Pulmonary artery endothelial cell (primary cell): ENCODE results near the gene POLR2J. TPM values are rescaled to one million over a fixed set of nuclear protein-coding genes. Genes with fewer than 3 reads are reported as not detected.
"Not testable (repeated sequence)": the region's sequence is repeated elsewhere in the genome, so short reads cannot be mapped to it uniquely, and the experiment has no call there.

ENCODE experiments used
- DNase-seq: peaks from one replicate; pipeline ENCODE4 v3.0.0-alpha.2; 2011; ENCODE audit warnings: low read depth, low spot score
- total RNA-seq: library from RNA; depleted of rRNA; stranded (reverse); fragments of >200 nt; gene quantifications from 2 replicates; pipeline ENCODE4 v1.2.3, GENCODE V29; 2014

POLR2J gene
- total RNA-seq, 1 donor from 2014 or later = 38.6 TPM

DNA sequence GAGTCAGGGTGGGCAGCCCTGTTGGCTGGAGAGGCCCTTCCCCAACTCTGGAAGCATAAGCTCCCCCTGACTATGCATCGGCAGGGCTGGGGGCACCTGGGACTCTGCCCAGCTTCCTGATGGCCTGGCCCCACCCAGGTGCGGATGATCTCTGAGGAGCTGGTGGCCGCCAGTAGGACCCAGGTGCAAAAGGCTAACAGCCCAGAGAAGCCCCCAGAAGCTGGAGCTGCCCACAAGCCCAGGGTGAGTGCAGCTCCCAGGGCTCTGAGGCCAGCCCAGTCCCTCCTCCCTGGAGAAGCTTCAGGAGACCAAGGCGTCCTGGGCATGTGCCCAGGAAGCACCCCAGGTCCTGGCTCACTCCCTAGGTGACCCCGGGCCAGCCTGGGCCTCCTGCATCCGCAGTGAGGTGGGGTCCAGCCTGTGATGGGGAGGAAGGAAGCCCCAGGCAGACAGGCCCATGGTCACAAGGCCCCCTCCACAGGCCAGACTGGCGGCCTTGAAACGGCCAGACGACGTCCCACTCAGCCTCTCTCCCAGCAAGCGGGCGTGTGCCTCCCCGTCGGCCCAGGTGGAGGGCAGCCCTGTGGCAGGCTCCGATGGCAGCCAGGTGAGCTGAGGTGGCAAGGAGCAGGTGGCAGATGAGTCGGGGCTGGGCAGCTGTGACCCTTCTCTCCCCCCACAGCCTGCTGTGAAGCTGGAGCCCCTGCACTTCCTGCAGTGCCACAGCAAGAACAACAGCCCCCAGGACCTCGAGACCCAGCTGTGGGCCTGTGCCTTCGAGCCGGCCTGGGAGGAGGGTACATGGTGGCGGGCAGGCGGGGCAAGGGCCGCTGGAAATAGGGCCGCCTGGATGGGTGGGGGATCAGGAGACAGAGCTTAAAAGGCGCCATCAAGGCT is 10.9 kb downstream of the POLR2J start:
- DNase-seq = no peak

DNA sequence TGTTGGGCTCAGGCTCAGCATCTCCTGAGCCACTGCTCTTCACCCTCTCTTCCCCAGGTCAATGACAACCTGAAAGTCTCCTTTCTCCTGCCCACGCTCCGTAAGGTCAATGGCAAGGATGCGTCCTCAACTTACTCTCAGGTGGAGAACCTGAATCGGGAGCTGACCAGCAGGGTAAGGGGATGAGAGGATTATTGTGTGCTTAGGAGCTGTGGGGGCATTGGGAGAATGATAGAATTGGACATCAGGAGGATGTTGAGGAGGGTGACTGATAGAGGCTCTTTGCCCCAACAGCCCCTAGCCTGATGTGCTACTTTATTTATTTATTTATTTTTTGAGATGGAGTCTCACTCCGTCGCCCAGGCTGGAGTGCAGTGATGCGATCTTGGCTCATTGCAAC is 12.6 kb downstream of the POLR2J start:
- no peak for DNase-seq

DNA sequence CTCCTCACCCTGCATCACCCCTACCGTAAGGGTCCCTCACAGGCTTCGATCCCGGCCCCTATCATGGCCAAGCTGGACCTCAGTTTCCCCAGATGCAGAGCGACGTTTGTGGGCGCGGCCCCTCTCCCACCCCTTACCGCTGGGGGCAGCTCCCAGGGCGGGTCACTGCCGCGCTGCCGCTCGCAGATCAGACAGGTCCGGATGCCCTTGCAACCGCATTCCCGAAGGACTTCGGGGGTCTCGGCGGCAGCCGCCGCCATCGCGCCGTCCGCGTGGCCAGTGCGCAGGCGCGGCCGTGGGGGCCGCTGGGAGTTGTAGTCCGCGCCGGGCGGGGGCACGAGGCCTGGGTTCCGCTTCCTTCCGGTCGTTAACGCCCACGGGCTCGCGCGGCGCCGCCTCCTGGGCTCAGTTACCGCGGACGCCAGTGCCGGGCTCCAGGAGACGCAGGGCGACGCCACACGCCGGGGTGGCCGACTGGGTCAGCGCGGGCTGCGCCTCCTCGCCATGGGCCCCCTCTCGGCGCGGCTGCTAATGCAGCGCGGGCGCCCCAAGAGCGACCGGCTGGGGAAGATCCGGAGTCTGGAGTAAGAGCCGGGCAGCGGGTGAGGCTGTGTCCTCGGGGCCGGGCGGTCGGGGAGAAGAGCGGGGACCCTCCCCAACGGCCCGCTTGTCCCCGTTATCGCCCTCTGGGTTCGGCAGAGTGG is 14.0 kb downstream of the POLR2J start, which contains the start of the genes ALKBH4 and LRWD1:
ALKBH4 (minus strand) TSS at position 287 of the 704 bp plus-strand sequence; CDS start at position 260, 27 bp downstream.
LRWD1 (plus strand) TSS at position 408 of the 704 bp plus-strand sequence; CDS start at position 505, 97 bp downstream.
- peak; percentile 51 for DNase-seq

DNA sequence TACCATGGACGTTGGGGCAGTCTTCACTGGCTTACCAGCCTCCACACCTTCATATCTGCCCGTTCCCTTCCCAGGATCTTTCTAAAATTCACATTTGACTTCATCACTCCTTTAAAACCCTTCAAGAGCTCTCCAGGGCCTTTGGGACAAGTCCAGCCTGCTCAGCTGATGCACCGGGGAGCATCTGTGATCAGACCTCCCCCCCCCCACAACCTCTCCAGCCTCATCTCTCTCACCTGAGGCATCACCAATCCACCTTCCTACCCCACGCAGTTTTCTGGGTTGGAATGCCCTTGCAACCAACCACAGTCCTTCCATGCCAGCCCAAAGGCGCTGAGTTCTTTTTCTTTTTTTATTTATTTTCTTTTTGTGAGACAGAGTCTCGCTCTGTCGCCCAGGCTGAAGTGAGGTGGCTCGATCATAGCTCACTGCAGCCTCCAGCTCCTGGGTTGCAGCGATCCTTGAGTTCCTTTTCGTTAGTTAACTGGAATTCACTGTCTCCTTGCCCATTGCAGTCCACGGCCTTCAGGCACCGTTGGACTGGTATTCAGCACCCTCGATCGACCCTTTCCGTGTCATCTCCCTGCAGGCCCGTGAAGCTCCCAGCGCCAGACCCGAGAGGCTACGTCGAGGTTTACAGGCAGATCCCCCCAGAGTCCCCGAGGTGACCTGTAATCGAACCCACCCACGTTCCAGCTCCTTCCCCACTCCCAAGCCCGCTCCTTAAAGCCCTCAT is 14.7 kb downstream of the POLR2J start:
- no peak for DNase-seq

DNA sequence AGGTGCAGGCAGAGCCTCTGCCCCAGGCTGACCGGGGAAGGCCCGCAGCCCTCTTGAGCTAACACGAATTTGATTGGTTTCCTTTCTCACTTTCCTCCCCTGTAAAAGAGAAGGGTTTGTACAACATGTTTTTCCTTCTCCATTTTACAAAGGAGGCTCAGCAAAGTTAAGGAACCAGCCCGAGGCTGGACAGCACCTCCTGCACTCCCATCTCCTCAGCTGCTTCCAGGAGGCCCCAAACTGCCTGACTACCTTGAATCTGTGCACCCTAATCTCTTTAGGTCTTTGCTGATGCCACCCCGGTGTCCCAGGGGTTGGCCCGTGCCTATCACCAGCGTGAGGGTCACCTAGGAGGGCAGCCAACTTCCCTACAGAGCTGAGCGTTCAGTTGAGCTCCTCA is 18.3 kb downstream of the POLR2J start:
- no peak for DNase-seq

DNA sequence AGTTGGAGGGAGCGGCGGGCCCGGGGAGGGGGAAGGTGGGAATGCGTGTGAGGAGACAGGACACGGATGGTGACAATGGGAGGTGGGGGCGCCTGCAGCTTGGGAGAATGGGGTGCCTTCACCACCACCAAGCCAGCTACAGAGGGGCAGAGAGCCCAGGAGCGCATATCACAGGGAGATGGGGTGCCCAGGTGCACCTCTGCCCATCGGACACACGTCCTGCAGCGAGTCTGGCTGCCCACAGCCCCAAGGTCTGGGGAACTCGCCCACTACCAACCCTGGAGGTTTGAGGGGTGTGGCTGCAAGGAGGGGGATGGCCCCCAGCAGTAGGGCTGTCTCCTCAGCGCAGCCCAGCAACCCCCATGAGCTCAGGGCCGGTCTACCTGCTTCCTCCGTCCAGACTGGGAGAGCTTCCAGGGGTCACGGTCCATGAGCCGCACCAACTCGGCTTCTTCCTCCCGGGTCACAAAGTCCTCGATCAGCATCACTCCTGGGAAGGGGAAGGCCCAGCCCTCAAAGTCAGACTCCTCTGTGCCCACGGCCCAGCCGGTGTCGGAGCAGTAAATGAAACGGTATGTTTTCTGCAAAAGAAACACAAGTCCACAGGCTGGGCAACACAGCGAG is 19.4 kb downstream of the POLR2J start:
- DNase-seq = no peak

DNA sequence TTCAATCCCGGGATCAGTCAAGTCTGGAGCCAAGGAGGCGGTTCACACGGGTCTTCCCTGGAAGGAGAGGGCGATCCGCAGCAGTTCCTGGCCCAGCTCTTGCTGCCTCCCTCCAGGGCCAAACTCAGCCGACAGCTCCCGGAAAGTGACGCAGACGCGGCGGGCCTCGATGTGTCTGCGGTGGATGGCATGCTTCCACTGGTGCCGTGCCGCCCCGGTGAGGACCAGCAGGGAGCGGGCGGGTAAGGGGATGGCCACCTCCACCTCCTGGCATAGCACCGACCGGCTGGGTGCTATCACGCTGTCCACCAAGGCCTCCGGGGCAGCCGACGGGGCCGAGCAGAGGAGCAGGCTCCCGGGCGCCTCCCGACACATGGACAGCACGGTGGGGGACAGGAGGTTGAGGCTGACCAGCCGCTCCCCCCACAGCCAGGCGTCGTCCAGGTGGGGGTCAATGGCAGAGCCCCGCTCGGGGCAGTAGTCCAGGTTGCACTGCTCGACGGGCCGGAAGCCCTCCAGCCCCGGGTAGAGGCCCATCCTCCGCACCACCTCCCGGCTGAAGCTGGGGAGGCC is 21.3 kb downstream of the POLR2J start:
- DNase-seq = no peak

DNA sequence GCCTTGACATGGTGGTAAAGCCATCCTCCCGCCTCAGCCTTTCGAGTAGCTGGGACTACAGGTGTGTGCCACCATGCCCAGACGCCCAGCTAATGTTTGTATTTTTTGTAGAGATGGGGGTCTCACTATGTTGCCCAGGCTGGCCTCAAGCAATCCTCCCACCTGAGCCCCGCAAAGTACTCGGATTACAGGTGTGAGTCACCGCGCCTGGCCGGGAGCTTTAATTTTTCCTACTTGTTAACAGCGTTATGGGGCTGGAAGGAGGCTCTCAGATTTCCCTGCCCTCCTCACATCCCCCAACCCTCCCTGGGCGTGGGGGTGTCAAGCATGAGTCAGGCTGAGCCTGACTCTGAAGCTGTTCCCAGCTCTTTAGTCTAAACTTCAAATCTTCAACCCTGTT is 22.4 kb downstream of the POLR2J start:
- DNase-seq = no peak

DNA sequence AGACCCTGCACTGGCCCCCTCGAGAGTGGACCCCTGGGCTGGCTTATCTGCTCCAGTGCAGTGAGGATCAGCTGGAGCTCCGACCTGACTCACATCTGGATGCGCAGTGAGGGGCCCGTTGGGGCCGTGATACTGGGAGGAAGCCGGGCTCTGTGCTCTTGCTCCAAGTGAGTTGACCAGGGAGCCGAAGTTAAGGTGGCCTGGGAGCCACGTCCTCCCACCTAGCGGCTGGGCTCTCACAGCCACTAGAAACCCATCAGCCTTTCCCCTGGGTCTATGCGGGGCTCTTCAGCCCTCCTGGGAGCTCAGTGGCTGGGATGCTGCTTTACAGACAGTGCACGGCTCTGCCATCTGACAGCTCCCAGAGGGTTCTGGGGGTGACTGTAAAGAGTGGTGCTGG is 23.1 kb downstream of the POLR2J start:
- no peak for DNase-seq

DNA sequence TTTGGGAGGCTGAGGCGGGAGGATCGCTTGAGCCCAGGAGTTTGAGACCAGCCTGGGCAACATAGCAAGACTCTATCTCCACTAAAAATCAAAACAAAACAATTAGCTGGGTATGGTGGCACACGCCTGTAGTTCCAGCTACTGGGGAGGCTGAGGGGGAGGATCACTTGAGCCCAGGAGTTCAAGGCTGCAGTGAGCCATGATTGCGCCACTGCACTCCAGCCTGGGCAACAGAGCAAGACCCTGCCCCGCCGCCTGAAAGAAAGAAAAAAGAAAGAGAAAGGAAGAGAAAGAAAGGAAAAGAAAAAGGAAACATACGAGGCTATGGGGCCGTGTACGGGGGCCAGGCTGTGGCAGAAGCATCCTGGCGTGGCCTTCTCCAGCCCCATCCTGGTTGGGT is 23.8 kb downstream of the POLR2J start:
- not testable (repeated sequence) for DNase-seq

DNA sequence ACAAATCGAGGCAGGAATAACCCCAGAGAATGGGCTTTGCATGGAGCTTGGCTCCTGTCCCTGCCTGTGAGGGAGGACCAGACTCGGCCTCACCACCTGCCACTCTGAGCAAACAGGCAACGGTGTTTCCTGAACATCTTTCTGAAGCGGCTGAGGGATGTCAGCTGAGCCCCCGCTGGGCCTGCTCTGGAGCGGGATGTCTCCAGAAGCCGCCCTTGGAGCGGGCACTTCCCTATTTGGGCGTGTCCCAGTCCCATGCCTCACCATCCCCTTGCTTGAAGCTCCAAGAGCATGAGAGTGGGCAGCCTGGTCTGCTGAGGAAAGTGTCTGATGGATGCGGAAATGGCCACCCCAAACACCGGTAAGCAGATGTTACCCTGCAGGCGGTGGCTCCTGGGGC is 24.3 kb downstream of the POLR2J start:
- no peak for DNase-seq

DNA sequence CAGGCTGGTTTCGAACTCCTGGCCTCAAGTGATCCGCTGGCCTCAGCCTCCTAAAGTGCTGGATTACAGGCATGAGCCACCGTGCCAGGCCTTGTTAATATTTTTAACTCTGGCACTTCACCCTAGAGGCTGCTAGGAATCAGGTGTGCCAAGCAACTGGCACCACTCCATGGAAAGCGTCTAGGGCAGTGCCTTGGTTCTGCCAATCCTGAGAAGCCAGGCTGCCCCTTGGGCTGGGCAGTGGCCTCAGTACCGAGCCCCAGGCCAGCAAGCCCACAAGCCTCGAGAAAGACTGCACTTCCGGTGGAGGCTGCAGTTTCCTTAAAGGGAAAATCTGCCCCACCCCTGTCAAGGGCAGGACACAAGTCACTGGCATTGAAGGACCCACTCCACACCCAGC is 25.4 kb downstream of the POLR2J start:
- DNase-seq = no peak

DNA sequence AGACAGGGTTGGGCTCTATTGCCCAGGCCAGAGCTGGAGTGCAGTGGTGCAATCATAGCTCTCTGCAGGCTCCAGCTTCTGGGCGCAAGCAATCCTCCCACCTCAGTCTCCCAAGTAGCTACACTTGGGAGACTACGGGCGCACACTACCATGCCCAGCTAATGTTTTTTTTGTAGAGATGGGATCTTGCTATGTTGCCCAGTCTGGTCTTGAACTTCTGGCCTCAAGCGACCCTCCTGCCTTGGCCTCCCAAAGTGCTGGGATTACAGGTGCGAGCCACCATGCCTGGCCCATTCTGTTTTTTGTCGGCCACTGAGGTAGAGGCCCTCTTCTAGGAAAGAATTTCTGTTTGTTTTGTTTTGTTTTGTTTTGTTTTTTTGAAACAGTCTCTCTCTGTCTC is 26.3 kb downstream of the POLR2J start:
- no peak for DNase-seq

DNA sequence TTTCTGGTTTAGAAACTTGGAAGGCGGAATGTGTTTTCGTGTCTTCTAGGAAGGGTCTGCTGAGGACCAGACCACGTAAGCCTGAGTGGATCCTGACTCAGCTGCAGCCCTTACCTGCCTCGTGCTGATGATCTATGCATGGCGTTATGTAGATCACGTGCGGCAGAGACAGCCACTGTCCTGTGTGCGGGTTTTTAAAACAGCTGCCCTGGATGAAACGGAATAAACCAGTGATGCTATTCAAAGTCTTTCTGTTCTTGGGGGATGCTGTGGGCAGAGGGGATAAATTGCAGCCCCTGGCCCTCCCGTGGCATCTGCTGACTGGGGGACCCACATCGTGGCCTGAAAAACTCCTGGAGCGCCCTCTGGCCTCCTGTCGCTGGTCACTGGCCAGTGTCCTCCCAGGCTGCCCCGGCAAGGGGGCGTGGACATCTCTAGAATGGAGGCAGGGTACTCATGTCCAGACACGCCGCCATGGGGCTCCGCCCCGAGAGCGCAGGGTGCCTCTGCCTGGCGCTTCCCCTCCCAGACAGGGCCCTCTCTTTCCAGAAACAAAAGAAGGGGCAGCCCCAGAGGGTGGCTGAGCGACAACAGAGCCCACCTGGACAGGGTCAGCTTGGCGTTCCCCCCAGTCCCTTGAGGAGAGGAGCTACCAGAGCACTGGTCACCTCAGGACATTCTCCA is 27.2 kb downstream of the POLR2J start:
- no peak for DNase-seq

DNA sequence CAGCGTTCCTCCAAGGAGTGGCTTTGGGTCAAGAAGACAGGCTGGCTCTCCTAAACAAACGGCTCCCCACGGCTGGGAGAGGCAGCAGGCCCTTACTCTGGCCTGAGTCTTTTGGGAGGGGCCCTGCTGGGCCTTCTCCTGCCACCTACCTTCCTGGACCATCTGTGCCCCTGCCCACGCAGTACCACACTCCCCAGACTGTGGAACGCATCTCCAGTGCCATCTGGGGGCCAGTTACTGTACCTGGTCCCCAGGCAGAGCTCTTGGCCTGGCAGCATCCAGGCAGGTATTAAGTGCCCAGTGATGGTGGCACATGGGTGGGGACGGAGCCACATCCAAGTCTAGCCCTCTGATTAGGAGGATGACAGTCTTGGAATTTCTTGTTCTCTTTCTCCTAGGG is 28.5 kb downstream of the POLR2J start:
- DNase-seq = no peak

DNA sequence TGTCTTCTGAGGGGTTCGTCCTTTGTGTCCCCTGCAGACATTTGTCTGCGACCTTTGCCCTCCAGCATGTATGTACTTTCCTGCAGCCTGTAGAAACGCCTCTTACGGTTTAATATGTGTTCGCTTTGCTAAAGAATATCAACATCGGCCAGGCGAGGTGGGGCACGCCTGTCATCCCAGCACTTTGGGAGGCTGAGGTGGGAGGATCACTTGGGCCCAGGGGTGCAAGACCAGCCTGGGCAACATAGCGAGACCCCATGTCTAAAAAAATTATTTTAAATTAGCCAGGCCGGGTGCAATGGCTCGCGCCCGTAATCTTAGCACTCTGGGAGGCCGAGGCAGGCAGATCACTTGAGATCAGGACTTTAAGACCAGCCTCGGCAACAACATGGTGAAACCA is 29.6 kb downstream of the POLR2J start:
- no peak for DNase-seq

DNA sequence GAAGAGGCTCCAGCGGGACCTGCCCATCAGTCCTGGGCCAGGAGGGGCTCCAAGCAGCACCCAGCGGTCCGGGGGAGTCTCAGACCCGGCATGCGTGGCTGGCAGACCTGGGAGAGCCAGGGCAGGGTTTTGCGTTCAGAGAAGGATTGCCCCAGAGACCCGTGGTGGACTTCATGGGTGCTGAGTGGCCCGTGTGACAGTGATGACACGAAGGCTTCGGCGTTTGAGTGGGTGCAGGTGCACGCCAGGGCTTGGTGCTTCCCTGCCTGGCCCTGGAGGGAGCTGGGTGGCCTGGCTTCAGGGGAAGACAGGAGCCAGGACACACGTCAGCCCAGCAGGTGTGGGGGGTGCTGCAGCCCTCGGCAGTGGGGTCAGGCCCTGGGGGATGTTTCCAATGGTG is 31.4 kb downstream of the POLR2J start:
- no peak for DNase-seq

DNA sequence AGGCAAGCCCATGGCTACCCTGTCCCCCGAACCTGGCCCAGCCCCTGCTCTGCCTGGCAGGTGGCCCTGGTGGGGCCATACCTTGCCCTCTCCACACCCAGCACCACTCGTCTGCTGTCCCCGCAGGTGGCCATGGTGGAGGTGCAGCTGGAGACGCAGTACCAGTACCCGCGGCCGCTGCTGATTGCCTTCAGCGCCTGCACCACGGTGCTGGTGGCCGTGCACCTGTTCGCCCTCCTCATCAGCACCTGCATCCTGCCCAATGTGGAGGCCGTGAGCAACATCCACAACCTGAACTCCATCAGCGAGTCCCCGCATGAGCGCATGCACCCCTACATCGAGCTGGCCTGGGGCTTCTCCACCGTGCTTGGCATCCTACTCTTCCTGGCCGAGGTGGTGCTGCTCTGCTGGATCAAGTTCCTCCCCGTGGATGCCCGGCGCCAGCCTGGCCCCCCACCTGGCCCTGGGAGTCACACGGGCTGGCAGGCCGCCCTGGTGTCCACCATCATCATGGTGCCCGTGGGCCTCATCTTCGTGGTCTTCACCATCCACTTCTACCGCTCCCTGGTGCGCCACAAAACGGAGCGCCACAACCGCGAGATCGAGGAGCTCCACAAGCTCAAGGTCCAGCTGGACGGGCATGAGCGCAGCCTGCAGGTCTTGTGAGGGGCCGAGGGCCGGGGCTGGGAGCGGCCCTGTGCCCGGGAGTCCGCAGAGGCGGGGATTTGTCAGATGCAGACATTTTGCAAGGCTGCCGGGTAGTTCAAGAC is 32.1 kb downstream of the POLR2J start:
- no peak for DNase-seq

DNA sequence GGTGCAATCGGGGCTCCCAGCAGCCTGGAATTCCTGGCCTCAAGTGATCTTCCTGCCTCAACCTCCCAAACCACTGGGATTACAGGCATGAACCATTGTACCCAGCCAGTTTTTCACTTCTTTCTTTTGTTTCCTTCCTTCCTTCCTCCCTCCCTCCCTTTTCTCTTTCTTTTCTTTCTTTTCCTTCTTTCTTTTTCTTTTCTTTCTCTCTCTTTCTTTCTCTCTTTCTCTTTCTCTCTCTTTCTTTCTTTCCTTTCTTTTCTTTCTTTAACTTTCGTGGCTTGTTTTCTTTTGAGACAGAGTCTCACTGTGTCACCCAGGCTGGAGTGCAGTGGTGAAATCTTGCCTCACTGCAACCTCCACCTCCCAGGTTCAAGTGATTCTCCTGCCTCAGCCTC is 33.0 kb downstream of the POLR2J start:
- no peak for DNase-seq
